ENCODE results near the gene SRRM4. TPM values are rescaled to one million over a fixed set of nuclear protein-coding genes. Genes with fewer than 3 reads are reported as not detected.

SRRM4 gene
- total RNA-seq, 4 donors from 2014 or later, result not detected

DNA sequence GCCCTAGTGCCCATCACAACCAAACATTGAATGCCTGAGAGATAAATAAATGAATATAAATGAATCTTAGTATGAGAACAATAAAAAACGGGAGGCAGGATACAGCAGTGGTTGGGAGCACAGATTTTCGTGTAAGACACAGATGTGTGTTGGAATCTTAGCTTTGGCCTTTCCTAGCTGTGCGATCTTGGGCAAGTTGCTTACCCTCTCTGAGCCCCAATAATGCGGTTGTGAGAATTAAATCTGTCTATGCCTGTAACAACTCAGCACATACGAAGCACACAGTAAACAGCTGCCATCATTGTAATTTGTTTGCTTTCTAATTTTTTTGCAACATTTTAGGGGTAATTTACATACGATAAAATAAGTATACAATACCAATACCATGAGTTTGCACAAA lies 89.8 kb downstream of the SRRM4 start:
- no peak for DNase-seq (ENCODE audit: low spot score in 2 of 2)
- Histone ChIP-seq H3K4me3 (no peak overlapping the region), H3K4me1 (no peaks in the 10 kb centered on the region), H3K27ac (no peak overlapping the region), H3K36me3 (no peaks in the 10 kb centered on the region), H3K27me3 (peaks cover 7% of the 10 kb centered on the region), H3K9me3 (no peaks in the 10 kb centered on the region)
- WGBS, result 77% methylated on average over 6 of the region's 6 CpGs
- no peak for TF ChIP-seq POLR2AphosphoS5 (IDR thresholded peaks at IDR 0.05)

- TF ChIP-seq POLR2AphosphoS5 (IDR thresholded peaks at IDR 0.05), result no peak
- TF ChIP-seq EP300 (IDR thresholded peaks at IDR 0.05), result no peak
- no peak for TF ChIP-seq POLR2A (IDR thresholded peaks at IDR 0.05)
- TF ChIP-seq, protein P1, sequence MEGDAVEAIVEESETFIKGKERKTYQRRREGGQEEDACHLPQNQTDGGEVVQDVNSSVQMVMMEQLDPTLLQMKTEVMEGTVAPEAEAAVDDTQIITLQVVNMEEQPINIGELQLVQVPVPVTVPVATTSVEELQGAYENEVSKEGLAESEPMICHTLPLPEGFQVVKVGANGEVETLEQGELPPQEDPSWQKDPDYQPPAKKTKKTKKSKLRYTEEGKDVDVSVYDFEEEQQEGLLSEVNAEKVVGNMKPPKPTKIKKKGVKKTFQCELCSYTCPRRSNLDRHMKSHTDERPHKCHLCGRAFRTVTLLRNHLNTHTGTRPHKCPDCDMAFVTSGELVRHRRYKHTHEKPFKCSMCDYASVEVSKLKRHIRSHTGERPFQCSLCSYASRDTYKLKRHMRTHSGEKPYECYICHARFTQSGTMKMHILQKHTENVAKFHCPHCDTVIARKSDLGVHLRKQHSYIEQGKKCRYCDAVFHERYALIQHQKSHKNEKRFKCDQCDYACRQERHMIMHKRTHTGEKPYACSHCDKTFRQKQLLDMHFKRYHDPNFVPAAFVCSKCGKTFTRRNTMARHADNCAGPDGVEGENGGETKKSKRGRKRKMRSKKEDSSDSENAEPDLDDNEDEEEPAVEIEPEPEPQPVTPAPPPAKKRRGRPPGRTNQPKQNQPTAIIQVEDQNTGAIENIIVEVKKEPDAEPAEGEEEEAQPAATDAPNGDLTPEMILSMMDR (IDR thresholded peaks at IDR 0.05), result no peak
- 90% methylated on average over 4 of the region's 5 CpGs for WGBS
Measured at GRCh38 chr12:119071638-119072231, 90.4 kb downstream of the SRRM4 start.

GRCh38 chr12:119072440-119072839 lies 91.1 kb downstream of the SRRM4 start:
- H3K36me3 ChIP-seq, result no peaks in the 10 kb centered on the region
- H3K27ac ChIP-seq, result no peak overlapping the region
- H3K4me1 ChIP-seq, result no peaks in the 10 kb centered on the region
- WGBS, result 30% methylated on average over 6 of the region's 6 CpGs
- DNase-seq (ENCODE audit: low spot score in 2 of 2), result no peak
- H3K27me3 ChIP-seq, result peaks cover 7% of the 10 kb centered on the region
- TF ChIP-seq, protein P1 (IDR thresholded peaks at IDR 0.05), result no peak
- TF ChIP-seq EP300 (IDR thresholded peaks at IDR 0.05), result no peak
- no peak for TF ChIP-seq POLR2A (IDR thresholded peaks at IDR 0.05)
- no peak for TF ChIP-seq POLR2AphosphoS5 (IDR thresholded peaks at IDR 0.05)
- no peak overlapping the region for H3K4me3 ChIP-seq
- no peaks in the 10 kb centered on the region for H3K9me3 ChIP-seq

More at GRCh38 chr12:119071638-119072231, 90.4 kb downstream of the SRRM4 start:
- H3K4me3 ChIP-seq, result no peak overlapping the region
- peaks cover 7% of the 10 kb centered on the region for H3K27me3 ChIP-seq
- no peaks in the 10 kb centered on the region for H3K4me1 ChIP-seq
- DNase-seq (ENCODE audit: low spot score in 2 of 2), result no peak
- no peaks in the 10 kb centered on the region for H3K36me3 ChIP-seq
- no peaks in the 10 kb centered on the region for H3K9me3 ChIP-seq
- no peak overlapping the region for H3K27ac ChIP-seq

DNA sequence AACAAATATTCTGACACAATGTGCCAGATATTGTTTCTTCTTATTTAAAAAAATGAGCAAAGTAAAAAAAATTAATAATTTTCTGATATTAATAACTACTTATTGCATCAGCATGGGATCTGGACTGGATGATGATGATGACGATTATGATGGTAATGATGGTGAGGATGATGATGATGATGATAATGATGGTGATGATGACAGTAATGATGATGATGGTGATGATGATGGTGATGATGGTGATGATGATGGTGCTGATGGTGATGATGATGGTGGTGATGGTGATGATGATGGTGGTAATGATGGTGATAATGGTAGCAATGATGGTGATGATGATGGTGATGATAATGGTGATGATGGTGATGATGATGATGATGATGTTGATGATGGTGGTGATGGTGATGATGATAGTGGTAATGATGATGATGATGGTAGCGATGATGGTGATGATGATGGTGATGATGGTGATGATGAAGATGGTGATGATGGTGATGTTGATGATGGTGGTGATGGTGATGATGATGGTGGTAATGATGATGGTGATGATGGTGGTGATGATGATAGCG lies 94.0 kb downstream of the SRRM4 start:
- no peak for DNase-seq (ENCODE audit: low spot score in 2 of 2)
- 94% methylated on average over 3 of the region's 3 CpGs for WGBS
- Histone ChIP-seq H3K27ac (no peak overlapping the region), H3K4me3 (no peak overlapping the region), H3K9me3 (no peaks in the 10 kb centered on the region), H3K36me3 (no peaks in the 10 kb centered on the region), H3K4me1 (no peaks in the 10 kb centered on the region), H3K27me3 (no peaks in the 10 kb centered on the region)
- TF ChIP-seq POLR2AphosphoS5 (IDR thresholded peaks at IDR 0.05), result no peak
- TF ChIP-seq EP300 (IDR thresholded peaks at IDR 0.05), result no peak

GRCh38 chr12:119075918-119076317 lies 94.6 kb downstream of the SRRM4 start:
- DNase-seq (ENCODE audit: low spot score in 2 of 2), result no peak
- Histone ChIP-seq H3K4me1 (no peaks in the 10 kb centered on the region), H3K9me3 (no peaks in the 10 kb centered on the region), H3K27me3 (no peaks in the 10 kb centered on the region), H3K27ac (no peak overlapping the region), H3K4me3 (no peak overlapping the region), H3K36me3 (no peaks in the 10 kb centered on the region)
- 91% methylated on average over 2 of the region's 2 CpGs for WGBS
- TF ChIP-seq POLR2A (IDR thresholded peaks at IDR 0.05) (no peak), POLR2AphosphoS5 (IDR thresholded peaks at IDR 0.05) (no peak), EP300 (IDR thresholded peaks at IDR 0.05) (no peak)
- TF ChIP-seq, protein P1 (IDR thresholded peaks at IDR 0.05), result no peak

- peaks cover 3% of the 10 kb centered on the region for H3K27me3 ChIP-seq
Measured at GRCh38 chr12:119079530-119079929, 98.2 kb downstream of the SRRM4 start.

More at GRCh38 chr12:119079530-119079929, 98.2 kb downstream of the SRRM4 start:
- no peaks in the 10 kb centered on the region for H3K36me3 ChIP-seq
- TF ChIP-seq POLR2AphosphoS5 (IDR thresholded peaks at IDR 0.05) (no peak), EP300 (IDR thresholded peaks at IDR 0.05) (no peak)
- TF ChIP-seq, protein P1 (IDR thresholded peaks at IDR 0.05), result no peak
- 81% methylated on average over 8 of the region's 8 CpGs for WGBS
- H3K27ac ChIP-seq, result no peak overlapping the region
- no peak overlapping the region for H3K4me3 ChIP-seq
- H3K9me3 ChIP-seq, result no peaks in the 10 kb centered on the region
- H3K4me1 ChIP-seq, result peaks cover 5% of the 10 kb centered on the region
- DNase-seq (ENCODE audit: low spot score in 2 of 2), result no peak
